ENCODE data around the gene RPH3AL. TPM values are rescaled to one million over a fixed set of nuclear protein-coding genes. Genes with fewer than 3 reads are reported as not detected.
A peak's percentile ranks its signal among the peaks of the same experiment; 100 is the strongest.

Gene RPH3AL
- total and polyA plus RNA-seq, 10 of the 15 experiments (the other 5 are each of a cell fraction or from before 2014, with no cell fraction given): 0.04 to 1.2 (median 0.47) TPM; not detected in 2

DNA sequence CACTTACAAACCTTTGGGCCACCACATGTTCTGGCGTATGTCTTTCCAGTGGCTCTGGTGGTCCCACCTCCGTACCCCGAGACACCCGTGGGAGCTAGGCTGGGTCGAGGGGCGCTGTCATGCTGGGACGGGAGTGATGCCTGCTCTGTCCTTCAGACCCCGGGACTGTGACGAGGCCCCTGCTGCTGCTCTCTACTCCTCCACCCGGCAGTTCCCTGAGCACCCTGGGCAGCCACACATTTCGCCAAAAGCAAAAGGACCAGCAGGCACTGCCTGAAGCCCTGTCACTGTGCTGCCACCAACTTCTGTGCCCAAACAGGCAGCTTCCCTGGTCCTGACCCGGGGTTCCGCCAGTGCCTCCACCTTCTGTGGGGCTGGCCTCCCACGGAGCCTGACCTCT is 186.7 kb downstream of the RPH3AL start (continued):
- TF ChIP-seq ZBTB33 (IDR thresholded peaks at IDR 0.05): no peak
- no peak for TF ChIP-seq RB1 (IDR thresholded peaks at IDR 0.05; ENCODE audit: borderline replicate concordance)
- no peak for TF ChIP-seq BHLHE40 (IDR thresholded peaks at IDR 0.05; ENCODE audit: borderline replicate concordance in 1 of 2, low read depth in 2 of 2, low read length in 1 of 2)

- ATAC-seq (peak; percentile 86), DNase-seq (ENCODE audit: low read depth, low spot score) (no peak), FAIRE-seq (no peak)
- H3K36me3 ChIP-seq (ENCODE audit: control insufficient read depth in 2 of 2, insufficient read depth in 2 of 2, low read length in 1 of 2): no peaks in the 10 kb centered on the region
- intact Hi-C loops (cut with micrococcal nuclease; ENCODE audit: unreplicated experiment) (loop anchor here (5.0 kb wide), 2 partner anchors 148 to 538 kb away; no protein-coding TSS in a partner anchor), in situ Hi-C loops (cut with MboI) (loop anchor here (5.0 kb wide), 1 partner anchor 148 kb away; no protein-coding TSS in a partner anchor)
- no peak overlapping the region for H3K4me3 ChIP-seq
- ChIA-PET SMC1A (ENCODE audit: uncharacterized antibody, unreplicated experiment) (interaction anchor here (0.5 to 1.1 kb wide), 3 partner anchors 144 to 248 kb away, joined by 3 to 4 read pairs (median 3); no protein-coding TSS in a partner anchor), RAD21 (ENCODE audit: unreplicated experiment) (interaction anchor here (0.9 kb wide), 1 partner anchor 533 kb away, joined by 5 read pairs; no protein-coding TSS in a partner anchor), POLR2A (no interaction called here), CTCF (interaction anchor here (0.8 to 1.6 kb wide), 7 partner anchors 10 to 816 kb away, joined by 3 to 9 read pairs (median 4); no protein-coding TSS in a partner anchor)
- no peaks in the 10 kb centered on the region; the same call in 2 of the 3 replicates for H3K9me3 ChIP-seq (replicated peaks; ENCODE audit: control insufficient read depth, insufficient read depth, low read length)
- 41% methylated on average over 16 of the region's 16 CpGs for WGBS (ENCODE audit: insufficient coverage, insufficient replicate concordance, low lambda C conversion rate, missing lambda C conversion rate)
- no peak overlapping the region for H3K27ac ChIP-seq (ENCODE audit: control insufficient read depth, insufficient read depth)
- H3K79me2 ChIP-seq (ENCODE audit: control insufficient read depth, insufficient read depth, low read length): no peaks in the 10 kb centered on the region
- H4K20me1 ChIP-seq (ENCODE audit: control insufficient read depth, insufficient read depth): no peaks in the 10 kb centered on the region
- peaks cover 5% of the 10 kb centered on the region; the same call in 1 of the 2 replicates for H3K4me1 ChIP-seq (ENCODE audit: control insufficient read depth, insufficient read depth, low read length)
- H3K9ac ChIP-seq (ENCODE audit: control insufficient read depth, insufficient read depth, low read length): no peak overlapping the region
- no TSS peak for BruUV-seq (replicated peaks)
- H3K27me3 ChIP-seq (replicated peaks in 1 of 2; ENCODE audit: control insufficient read depth in 2 of 2, insufficient read depth in 2 of 2, low read length in 1 of 2): no peaks in the 10 kb centered on the region
- H3K4me2 ChIP-seq (ENCODE audit: control insufficient read depth, insufficient read depth): no peak overlapping the region
- H2AFZ ChIP-seq (ENCODE audit: control insufficient read depth, low read depth, low read length): no peak overlapping the region
- TF ChIP-seq NFIC (IDR thresholded peaks at IDR 0.05; ENCODE audit: low read depth, low read length): no peak
- no peak for TF ChIP-seq CBFB (IDR thresholded peaks at IDR 0.05; ENCODE audit: low read depth)
- TF ChIP-seq, protein P1, sequence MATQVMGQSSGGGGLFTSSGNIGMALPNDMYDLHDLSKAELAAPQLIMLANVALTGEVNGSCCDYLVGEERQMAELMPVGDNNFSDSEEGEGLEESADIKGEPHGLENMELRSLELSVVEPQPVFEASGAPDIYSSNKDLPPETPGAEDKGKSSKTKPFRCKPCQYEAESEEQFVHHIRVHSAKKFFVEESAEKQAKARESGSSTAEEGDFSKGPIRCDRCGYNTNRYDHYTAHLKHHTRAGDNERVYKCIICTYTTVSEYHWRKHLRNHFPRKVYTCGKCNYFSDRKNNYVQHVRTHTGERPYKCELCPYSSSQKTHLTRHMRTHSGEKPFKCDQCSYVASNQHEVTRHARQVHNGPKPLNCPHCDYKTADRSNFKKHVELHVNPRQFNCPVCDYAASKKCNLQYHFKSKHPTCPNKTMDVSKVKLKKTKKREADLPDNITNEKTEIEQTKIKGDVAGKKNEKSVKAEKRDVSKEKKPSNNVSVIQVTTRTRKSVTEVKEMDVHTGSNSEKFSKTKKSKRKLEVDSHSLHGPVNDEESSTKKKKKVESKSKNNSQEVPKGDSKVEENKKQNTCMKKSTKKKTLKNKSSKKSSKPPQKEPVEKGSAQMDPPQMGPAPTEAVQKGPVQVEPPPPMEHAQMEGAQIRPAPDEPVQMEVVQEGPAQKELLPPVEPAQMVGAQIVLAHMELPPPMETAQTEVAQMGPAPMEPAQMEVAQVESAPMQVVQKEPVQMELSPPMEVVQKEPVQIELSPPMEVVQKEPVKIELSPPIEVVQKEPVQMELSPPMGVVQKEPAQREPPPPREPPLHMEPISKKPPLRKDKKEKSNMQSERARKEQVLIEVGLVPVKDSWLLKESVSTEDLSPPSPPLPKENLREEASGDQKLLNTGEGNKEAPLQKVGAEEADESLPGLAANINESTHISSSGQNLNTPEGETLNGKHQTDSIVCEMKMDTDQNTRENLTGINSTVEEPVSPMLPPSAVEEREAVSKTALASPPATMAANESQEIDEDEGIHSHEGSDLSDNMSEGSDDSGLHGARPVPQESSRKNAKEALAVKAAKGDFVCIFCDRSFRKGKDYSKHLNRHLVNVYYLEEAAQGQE (IDR thresholded peaks at IDR 0.05; ENCODE audit: low read depth, low read length): no peak
- TF ChIP-seq, protein P2, sequence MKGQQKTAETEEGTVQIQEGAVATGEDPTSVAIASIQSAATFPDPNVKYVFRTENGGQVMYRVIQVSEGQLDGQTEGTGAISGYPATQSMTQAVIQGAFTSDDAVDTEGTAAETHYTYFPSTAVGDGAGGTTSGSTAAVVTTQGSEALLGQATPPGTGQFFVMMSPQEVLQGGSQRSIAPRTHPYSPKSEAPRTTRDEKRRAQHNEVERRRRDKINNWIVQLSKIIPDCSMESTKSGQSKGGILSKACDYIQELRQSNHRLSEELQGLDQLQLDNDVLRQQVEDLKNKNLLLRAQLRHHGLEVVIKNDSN (IDR thresholded peaks at IDR 0.05; ENCODE audit: borderline replicate concordance, extremely low read length, insufficient read depth, low read depth, low read length): no peak
- no peak for TF ChIP-seq TAF1 (IDR thresholded peaks at IDR 0.05; ENCODE audit: borderline replicate concordance, low read depth, low read length)
- no peak for TF ChIP-seq RB1 (IDR thresholded peaks at IDR 0.05; ENCODE audit: borderline replicate concordance)
- no peak for TF ChIP-seq HDAC6 (IDR thresholded peaks at IDR 0.05; ENCODE audit: unreplicated experiment)
Observed at GRCh38 chr17:164303-165235, 188.0 kb downstream of the RPH3AL start.
